CD1c-positive myeloid dendritic cell (primary cell): ENCODE data around the gene SHTN1.

Experiments used
- DNase-seq: peaks from one replicate; pipeline ENCODE4 v3.0.0-alpha.2; 2016; ENCODE audit errors: extremely low spot score

The SHTN1 gene

DNA sequence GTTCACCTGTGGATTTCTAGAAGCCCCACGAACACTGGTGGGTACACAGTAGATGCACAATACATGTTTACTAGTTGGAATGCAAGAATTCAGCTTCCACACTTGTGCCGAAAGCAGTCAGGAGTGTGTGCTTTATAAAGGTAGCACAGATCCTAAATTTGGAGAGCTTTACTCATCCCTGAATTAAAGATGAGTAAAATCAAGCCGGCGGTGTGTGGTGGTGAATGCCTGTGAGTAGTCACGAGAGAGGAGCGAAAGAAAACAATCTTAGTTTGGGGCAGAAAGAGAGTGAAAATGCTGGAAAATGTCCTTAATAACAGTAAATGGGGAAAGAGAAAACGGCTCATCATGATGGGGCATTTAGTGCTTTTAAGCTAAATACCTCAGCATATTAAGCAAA, 169.3 kb downstream of the SHTN1 start:
- DNase-seq, result no peak

- no peak for DNase-seq
Measured at GRCh38 chr10:116833986-116834985, 170.7 kb downstream of the SHTN1 start.

GRCh38 chr10:116831790-116832189, 173.2 kb downstream of the SHTN1 start:
- DNase-seq, result no peak
